Epithelial cell of esophagus (primary cell): ENCODE results near the gene MBOAT2.

ENCODE experiments used
- DNase-seq: peaks from one replicate; pipeline ENCODE4 v3.0.0; 2010; ENCODE audit warnings: low read depth
- H3K4me3 ChIP-seq: 2 replicates; pipeline ENCODE4 v1.5.1; 2011; ENCODE audit warnings: mild to moderate bottlenecking, low read length, control low read depth
- CTCF ChIP-seq: IDR thresholded peaks from 2 replicates; pipeline ENCODE4 v1.5.1; 2011; ENCODE audit warnings: low read depth, mild to moderate bottlenecking, low read length, control low read depth, inconsistent platforms; ENCODE audit not compliant: insufficient read depth; ENCODE audit errors: missing control alignments

MBOAT2 gene

GRCh38 chr2:8994386-8994785 lies 9.1 kb downstream of the MBOAT2 start:
- peak; percentile 75 for DNase-seq
- H3K4me3 ChIP-seq = no peak overlapping the region
- no peak for TF ChIP-seq CTCF

GRCh38 chr2:8993902-8994278 lies 9.6 kb downstream of the MBOAT2 start:
- peak; percentile 91 for DNase-seq
- TF ChIP-seq CTCF = no peak
- no peak overlapping the region for H3K4me3 ChIP-seq

DNA sequence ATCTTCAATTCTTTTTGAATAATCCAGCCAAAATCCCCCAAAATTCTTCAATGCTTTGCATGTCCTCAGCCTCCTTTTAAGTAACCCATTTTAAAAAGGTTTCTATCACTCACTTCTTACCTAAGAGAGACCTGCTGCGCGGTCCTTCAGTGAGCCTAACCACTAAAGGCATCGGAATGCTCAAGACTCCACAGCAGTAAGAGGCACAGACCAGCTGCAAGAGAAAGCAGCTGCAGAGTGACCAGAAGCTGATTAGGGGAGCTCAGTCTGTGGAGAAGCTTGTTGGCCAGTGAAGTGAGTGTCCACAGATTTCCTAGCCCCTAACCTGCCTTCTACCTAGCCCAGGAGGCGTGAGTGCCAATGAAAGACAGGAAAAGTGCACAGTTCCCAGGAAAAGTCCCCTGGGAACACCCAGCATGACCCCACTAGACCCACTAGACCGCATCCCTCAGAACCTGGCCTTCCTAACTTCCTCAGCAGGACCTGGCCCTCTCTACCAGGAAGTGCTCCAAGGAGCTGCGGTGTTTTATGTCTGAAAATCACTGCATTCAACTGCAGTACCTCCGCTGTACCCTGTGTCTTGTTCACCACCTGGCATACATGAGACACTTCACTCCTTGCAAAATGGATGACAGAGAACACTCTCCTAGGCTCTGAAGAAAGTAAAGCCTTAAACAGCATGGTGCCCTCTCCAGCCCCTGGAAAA lies 10.1 kb downstream of the MBOAT2 start:
- no peak overlapping the region for H3K4me3 ChIP-seq
- DNase-seq = no peak
- TF ChIP-seq CTCF = no peak

DNA sequence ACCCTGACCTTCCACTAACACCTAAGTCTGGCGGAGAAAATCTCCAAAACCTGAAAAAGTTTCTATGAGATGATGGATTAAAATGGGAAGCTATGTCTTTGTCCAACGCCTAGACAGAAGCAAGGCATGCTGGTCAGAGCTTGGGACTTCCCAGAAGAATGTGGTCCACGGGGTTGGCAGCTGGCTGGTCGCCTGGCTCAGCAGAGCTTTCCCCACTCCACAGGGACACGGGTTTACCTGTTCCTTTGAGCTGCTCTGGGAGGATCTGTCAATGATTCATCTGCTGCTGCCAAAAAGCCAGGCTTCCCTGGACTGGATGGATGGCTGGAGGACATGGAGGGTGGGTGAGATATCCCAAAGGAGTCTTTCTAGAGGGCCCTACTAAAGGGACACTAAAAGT lies 10.8 kb downstream of the MBOAT2 start:
- TF ChIP-seq CTCF = no peak
- no peak for DNase-seq
- H3K4me3 ChIP-seq = no peak overlapping the region

DNA sequence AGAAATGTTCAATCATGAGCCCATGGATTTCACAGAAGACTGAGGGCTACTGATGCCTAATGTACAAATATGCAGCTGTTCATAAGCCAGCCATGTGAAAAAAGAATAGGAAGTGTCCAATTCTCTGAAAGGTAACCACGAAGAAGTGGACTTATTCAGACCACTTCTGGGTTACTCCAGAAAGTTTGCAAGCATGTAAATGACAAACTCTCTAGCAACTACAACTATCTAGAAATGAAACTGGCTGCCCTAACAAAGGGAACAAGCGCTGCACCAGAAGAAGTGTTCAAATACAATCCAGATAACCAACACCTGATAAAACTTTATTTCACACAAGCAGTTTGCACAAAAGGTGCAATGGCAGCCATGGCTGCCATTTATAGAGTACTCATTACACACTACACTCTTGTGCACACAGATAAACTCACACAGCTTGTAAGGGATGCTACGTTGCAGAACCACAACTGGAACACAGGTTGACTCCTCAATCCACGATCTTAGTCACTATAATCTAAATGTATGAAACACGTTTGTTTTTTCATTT lies 13.9 kb downstream of the MBOAT2 start:
- H3K4me3 ChIP-seq = no peak overlapping the region
- TF ChIP-seq CTCF = no peak
- DNase-seq = no peak

DNA sequence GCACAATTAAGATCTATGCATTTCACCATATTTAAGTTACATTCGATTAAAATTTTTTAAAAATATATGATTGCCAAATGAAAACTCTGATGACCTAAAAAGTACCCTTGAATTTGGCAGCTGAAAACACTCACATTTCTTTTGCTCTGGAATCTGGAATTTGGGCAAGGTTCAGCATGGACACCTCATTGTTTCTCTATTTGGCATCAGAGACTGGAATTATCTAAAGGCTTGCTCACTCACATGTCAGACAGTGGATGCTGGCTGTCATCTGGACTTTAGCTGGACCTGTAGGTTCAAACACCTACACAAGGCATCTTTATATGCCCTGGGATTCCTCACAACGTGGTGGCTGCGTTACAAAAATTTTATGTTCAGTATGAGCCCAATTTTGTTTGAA lies 16.1 kb downstream of the MBOAT2 start:
- H3K4me3 ChIP-seq = no peak overlapping the region
- no peak for DNase-seq
- no peak for TF ChIP-seq CTCF

- no peak for DNase-seq
- no peak for TF ChIP-seq CTCF
- no peak overlapping the region for H3K4me3 ChIP-seq
Measured at GRCh38 chr2:8986327-8986976, 17.0 kb downstream of the MBOAT2 start.
